Stimulated activated CD8-positive, alpha-beta memory T cell treated with anti-CD3 and anti-CD28 coated beads, Interleukin-12 subunit alpha, Interleukin-12 subunit beta, amount 100 ng/mL, for 4 hours (primary cell): Measurements from ENCODE around the gene PFN3.

ENCODE experiments used
- DNase-seq: peaks from one replicate; pipeline ENCODE4 v3.0.0-alpha.2; 2020; ENCODE audit warnings: low read depth

Gene PFN3

DNA sequence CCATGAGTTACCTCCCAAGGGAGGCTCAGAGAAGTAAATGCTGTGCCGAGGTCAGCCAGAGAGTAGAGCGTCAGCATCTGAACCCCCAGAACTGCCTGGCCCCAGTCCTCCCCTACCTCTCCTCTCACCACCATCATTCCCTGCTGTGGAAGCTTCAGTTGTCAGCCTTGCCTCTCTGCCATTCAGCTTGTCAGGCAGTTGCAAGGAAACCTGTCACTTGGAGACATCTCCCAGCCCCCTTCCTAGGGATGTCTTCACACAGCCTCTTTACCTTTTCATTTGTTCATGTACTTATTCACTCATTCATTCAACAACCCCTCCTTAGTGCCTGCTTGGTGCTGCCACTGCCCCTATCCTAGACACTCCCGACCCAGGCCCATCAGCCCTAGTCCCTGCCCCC lies 40.6 kb downstream of the PFN3 start:
- no peak for DNase-seq

DNA sequence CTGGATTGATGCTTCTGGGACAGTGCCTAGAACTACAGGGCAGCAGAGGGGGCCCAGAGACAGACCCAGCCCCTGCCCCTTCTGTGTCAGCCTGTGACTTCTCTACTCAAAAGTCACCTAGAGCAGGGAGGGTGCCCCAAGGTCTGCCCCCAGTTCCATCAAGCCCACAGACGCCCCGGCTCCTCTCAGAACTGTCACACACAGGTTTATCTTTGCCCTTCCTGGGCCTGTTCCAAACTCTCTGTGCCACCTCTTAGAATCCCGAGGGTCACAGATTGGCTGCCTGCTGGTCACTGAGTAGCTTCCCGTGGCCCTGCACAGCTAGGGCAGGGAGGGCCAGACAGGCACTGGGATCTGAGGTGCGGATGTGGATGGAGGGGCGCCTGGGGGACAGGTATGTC lies 41.0 kb downstream of the PFN3 start:
- DNase-seq: no peak

DNA sequence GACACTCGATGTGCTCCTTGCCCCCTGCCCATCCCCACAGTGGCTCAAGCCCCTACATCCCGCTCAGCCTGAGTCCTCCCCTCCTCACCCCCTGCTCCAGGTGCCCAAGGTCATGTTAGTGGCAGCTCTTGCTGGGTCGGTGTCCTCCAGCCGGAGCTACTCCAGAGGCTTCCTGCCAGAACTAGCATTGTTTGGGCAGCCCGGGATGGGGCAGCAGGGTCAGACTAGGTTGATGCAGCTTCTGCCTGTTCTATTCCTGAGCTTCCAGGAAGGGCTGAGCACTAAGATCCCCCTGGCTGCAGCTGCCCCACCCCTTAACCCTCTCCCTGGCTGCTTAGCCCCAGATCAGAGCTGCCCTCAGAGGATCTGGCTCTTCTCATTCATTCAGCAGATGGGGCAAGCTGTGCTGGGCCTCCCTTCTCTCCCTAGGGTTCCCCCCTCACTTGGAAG lies 42.1 kb downstream of the PFN3 start:
- no peak for DNase-seq

DNA sequence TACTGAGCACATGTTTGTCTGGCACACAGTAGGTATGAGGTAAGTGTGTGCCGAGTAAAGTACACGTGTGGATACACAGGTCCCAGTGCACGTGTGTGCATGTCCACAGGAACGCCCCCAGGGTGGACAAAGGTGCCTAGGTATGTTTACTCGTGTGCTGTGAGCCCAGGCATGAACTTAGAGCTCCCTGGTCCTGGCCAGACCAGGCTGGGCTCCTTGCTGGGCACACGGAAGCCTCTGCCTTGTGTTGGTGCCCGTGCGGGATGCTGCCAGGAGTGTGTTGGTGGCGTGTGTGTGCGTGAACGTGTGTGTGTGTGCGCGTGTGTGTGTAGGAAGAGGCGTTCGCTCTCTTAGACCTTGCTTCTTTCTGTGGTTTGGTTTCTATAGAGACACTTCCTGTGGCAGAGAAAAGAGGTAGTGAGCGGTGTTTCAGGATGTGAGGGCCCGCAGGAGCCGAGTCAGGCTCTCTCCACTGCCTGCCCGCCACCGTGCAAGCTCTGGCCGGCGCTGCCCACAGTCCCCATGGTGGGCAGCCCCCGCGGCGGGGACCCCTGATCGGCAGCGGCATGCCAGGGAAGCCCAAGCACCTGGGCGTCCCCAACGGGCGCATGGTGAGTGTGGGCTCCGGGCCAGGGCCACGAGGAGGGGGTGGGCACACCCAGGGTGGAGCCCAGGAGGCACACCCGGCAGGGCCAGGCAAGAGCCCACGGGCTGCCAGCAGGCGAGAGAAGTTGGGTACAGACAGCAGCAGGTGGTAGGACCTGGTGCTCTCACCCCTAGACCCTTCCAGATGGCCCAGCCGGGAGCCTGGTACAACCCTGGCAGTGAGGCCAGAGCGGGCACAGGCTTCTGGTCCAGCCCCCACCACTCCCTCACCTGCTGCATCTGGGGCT lies 42.8 kb downstream of the PFN3 start, which contains the start of gene RGS14:
RGS14 (plus strand) TSS at position 466 of the 893 bp plus-strand sequence; CDS start at position 567, 101 bp downstream.
- DNase-seq: peak; percentile 48

DNA sequence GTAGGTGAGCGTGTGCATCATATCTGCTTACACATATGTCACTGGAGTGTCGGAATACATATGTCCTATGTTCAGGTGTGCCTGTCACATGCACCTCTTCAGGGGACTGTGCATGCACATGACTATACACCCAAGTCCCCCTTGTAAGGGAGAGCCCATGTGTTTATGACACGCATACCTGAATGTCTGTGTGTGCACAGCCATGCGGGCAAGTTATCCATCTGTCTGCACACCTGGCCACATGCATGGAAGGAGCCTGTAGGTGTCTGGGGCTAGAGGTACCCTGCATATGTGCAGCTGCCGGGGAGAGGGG lies 43.4 kb downstream of the PFN3 start:
- no peak for DNase-seq

DNA sequence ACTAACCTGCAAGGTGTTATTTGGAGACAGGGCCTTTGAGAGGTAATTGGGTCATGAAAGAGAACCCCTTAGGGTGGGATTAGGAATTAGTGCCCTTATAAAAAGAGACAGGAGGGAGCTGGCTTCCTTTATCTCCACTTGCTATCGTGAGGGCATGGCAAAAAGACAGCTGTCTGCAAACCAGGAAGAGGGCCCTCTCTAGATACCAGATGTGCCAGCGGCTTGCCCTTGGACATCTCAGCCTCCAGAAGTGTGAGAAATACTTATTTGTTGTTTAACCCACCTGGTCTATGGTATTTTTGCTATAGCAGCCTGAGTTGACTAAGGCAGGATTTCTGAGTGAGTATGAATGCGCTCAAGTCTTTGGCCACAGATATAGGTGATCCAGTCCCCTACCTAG lies 43.7 kb downstream of the PFN3 start:
- no peak for DNase-seq

DNA sequence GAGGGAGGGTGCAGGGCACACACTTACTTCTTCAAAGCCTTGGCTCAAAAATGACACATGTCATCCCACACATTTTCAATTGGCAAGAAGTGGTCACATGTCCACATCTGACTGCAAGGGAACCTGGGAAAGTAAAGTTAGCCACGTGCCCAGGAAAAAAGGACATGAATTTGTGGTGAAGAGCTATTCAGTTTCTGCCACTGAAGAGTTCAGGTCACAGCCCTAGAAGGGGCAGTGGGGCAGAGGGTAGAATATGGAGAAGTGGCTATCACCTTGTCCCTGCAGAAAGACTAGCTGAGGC lies 44.6 kb downstream of the PFN3 start:
- no peak for DNase-seq

DNA sequence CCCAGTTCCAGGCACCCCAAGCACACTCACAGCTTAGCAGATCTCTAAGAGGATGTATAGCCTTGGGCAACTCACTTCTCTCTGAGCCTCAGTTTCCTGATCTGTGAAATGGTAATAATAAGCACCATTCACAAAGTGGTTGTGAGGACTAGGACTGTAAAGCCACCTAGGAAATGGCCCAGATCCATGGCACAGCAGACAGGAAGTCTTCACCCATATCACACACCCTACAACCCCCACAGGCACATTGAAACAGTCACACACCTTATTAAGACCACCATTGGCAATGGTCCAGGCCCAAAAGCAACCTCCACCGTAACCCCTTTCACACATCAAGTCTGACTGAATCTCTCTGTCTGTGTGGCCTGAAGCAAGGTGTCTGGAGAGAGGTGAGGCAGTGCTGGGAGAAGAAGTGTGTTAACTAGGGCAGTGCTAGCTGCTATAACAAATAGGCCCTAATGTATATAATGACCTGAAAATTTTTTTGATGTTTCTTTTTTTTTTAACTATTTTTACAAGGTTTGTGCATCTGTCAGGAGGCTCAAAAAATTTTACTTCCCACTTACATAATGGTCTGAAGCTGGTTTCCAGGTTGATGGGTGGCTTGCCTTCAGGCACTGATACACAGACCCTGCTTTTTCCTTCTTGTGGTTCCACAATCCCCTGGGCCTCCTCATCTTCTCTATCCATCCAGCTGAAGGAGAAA lies 45.1 kb downstream of the PFN3 start:
- DNase-seq: no peak

DNA sequence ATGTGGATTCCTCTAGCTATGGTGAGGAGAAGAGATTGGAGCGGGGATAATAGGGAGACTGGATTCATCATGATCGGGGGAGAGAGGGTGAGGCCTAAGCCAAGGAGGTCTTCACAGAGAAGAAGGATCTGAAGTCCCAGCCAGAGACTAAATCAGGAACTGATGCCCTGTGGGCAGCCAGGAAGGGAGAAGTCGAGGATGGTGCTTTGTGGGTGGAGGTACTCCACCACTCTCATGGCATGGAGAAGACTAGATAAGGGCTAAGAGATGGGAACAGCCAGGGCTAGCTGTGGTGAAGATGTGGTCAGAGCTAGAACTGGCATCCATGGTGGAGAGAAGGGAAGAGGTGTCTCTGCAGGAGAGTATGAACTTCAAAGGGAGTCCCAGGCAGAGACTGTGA lies 45.8 kb downstream of the PFN3 start:
- DNase-seq: no peak

DNA sequence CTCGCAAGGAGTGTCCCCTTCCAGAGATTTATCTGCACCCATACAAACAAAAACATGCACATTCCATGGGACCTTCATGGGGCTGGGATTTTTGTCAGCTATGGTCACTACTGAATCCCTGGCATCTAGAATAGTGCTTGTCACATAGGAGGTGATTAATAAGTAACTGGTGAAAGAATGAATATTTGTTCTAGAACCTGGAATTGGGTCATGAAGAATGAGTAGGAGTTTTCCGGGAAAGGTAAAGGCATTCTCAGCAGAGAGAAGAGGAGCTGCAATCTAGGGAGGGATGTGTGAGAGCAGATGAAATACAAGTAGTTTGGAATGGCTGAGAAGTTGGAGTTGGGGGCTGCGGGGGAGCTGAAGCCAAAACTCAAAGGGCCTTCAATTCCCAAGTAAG lies 46.2 kb downstream of the PFN3 start:
- no peak for DNase-seq

DNA sequence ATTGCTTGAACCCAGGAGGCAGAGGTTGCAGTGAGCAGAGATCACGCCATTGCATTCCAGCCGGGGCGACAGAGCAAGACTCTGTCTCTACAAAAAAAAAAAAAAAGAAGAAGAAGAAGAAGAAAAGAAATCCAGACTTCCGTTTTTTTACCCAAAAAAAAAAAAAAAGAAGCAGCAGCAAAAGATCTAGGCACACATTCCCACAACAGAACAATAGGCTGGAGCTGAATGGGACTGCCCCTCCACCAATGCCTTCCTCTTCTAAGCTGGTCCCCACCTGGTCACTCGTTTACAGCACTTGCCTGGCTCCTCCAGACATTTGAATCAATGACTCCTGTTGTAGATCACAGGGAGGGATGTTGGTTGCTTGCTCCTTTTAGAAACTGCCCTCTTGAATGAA lies 47.4 kb downstream of the PFN3 start:
- no peak for DNase-seq

DNA sequence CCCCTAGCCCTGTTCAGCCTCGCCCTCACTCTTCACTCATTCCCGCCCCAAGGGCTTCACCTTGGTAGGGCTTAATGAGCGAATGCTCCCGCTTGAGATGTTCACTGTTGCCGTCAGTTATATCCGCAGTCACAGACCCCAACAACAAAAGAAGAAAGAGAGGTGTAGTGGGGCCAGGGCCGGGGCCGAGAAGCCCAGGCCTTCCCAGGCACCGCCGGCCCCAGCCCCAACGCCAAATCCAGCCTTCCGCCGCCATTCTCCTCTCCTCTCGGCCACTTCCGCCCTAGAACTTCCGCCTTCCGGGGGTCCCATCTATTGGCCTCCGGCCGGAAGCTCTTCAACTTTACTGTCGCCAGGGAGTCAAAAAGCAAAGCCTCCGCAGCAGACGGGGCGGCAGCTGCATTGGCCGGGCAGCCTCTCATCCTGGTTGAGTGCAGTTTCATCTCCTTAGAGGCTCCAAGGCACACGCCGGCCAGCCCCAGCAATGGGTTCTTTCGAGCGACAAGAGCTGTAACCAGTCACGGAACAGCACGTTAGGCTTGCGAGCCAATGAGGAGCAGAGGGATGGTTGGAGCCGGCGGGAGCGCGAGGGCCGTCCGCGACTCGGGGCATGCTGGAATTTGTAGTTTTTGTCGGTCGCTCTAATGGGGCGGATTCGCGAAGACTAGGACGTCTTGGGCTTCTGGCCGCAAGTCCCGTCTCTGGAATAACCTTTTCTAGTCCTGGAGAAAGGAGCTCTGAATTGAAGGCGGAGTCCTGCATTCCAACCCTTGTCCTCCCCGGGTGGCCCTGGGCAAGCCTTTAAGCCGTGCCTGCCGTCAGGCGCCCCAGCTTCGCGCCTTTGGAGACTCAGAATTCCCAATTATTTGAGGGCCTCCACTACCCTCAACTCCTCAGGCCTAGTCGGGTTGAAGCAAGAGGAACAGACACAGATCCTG lies 48.8 kb downstream of the PFN3 start, which contains the start of gene LMAN2:
LMAN2 (minus strand) TSS at position 277 of the 938 bp plus-strand sequence; CDS start at position 256, 21 bp downstream.
- DNase-seq: peak; percentile 80

DNA sequence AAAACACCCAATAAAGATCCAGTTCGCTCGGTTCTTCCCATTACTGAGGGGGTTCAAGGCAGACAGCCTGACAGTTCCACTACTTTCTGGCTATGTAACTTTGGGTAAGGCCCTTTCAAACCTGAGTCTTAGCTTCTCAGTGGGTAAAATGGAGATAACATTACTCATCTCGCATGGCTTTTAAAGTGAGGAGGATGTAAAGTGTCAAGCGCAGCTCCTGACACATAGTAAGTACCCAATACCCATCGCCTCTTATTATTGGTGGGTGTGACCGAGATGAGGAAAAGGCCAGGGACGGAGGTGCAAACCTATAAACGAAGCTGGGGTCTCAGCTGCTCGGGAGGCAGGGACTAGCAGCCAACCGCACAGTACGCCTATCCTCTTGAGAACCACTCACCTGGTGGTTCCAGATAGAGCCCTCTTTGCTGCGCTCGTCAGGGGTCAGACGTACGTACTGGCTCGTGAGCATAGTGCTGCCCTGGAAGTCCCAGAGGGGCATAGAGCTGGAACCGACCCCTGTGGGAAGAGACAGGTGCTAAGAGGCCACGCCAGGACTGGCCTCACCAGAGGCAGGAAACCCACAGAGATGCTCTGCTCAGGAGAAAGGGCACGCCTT lies 49.6 kb downstream of the PFN3 start:
- DNase-seq: no peak
